ENCODE data around the gene RPL19.
A peak's percentile ranks its signal among the peaks of the same experiment; 100 is the strongest.

The RPL19 gene

DNA sequence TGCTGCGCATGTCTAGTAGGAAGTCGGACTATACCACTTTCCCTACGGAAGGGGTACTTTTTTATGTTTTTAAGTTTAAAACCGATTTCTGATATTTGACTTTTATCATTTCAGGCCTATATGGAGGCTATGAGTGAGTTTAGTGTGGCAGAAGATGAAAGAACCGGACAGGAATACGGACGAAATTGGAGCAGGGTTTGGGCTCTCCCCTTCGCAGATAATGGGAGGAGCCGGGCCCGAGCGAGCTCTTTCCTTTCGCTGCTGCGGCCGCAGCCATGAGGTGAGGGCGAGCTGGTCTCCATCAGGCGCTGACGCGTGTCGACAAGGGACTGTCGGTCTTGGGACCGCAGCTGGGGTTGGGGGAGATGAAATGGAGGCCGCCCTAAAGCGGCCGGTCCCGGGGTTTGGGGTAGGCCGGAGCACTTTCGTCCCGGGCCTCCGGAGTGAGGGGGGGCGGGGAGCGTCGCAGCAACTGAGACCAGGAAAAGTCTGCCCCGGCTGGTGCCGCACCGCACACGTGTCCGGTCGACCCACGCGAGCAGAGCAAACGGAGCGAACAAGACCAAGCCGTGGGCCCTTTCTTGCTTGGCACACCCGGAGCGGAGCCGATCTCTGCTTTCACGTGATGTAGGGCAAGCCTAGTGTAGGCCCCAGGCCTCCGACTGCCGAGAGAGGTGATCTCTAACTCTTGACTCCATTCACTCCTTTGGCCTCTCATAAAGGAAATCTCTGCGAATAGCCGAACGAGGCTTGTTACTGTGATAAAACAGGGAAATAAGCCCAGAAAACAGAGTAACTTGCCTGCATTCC is at the start of gene RPL19:
TSS of gene RPL19 (plus strand) at position 214 of the 810 bp plus-strand sequence. CDS start at position 276, 62 bp downstream.
- no peaks in the 10 kb centered on the region for H3K9me3 Mint-ChIP-seq
- no peaks in the 10 kb centered on the region for H3K27me3 Mint-ChIP-seq (ENCODE audit: low read depth)
- H3K36me3 Mint-ChIP-seq (ENCODE audit: low read depth) = peaks cover 45% of the 10 kb centered on the region
- peak within 1 kb of the TSS; percentile 86 for H3K4me3 Mint-ChIP-seq
- H3K27ac Mint-ChIP-seq = peak within 1 kb of the TSS; percentile 99
- H3K4me1 Mint-ChIP-seq (ENCODE audit: low read depth) = peaks cover 48% of the 10 kb centered on the region

DNA sequence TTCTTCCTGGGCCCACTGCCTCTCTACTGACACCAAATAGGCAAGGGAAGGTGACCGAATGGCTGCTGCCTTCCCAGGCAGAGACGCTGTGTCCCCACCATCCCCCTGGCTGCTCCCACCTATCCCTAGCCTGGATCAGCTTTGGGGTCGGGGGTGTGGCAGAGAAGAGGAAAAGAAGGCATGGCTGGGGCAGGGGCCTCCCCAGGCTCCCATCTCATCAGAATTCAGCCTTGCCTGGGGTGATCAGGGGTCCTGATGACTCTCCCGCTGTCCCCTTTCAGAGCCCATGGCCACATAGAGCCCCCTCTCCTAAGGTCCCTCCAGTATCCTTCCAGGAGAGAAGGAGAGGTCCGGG is 49.3 kb upstream of the RPL19 start:
- H3K36me3 Mint-ChIP-seq (ENCODE audit: low read depth) = peaks cover 5% of the 10 kb centered on the region
- H3K27me3 Mint-ChIP-seq (ENCODE audit: low read depth) = peaks cover 50% of the 10 kb centered on the region
- H3K9me3 Mint-ChIP-seq = no peaks in the 10 kb centered on the region
- H3K4me3 Mint-ChIP-seq = peak overlapping the region; percentile 32
- H3K4me1 Mint-ChIP-seq (ENCODE audit: low read depth) = peaks cover 23% of the 10 kb centered on the region
- H3K27ac Mint-ChIP-seq = no peak overlapping the region

DNA sequence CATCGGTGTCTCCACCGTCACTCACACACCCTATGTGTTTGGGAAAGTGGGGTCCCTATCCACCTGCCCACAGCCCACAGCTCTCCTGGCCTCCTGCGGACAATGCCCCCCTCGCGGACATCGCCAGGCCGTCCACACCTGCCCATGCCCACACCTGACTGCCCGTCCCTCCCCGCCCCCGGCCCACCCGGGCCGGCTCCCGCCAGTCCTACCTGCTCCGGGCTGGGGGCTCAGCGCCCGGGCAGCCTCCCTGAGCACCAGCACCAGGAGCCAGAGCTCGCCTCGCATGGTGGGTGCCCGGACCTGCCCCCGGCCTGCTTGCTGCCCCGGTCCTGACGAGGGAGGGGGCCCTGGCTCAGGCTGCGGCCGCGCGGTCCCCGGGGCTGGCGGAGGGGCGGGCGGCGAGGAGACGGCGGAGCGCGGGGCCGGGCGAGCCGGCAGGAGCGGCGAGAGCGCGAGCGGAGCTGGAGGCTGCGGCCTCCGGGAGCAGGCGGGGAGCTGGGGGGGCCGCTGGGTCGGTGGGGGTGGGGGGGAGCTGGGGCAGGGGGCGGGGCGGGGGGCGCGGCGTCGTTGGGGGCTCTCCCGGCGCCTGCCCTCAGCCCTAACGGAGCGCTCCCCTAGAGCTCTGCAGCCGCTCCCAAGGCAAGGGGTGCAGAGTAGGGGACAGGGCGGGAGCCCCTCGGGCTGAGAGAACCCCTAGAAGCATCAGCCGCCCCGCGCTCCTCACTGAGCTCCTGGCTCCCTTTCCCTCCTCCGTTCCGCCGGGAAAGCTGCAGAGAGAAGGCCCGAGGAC is 48.7 kb upstream of the RPL19 start, which contains the start of gene PLXDC1:
TSS of gene PLXDC1 (minus strand) at position 488 of the 793 bp plus-strand sequence. CDS start at position 288, 200 bp downstream.
- peaks cover 50% of the 10 kb centered on the region for H3K27me3 Mint-ChIP-seq (ENCODE audit: low read depth)

DNA sequence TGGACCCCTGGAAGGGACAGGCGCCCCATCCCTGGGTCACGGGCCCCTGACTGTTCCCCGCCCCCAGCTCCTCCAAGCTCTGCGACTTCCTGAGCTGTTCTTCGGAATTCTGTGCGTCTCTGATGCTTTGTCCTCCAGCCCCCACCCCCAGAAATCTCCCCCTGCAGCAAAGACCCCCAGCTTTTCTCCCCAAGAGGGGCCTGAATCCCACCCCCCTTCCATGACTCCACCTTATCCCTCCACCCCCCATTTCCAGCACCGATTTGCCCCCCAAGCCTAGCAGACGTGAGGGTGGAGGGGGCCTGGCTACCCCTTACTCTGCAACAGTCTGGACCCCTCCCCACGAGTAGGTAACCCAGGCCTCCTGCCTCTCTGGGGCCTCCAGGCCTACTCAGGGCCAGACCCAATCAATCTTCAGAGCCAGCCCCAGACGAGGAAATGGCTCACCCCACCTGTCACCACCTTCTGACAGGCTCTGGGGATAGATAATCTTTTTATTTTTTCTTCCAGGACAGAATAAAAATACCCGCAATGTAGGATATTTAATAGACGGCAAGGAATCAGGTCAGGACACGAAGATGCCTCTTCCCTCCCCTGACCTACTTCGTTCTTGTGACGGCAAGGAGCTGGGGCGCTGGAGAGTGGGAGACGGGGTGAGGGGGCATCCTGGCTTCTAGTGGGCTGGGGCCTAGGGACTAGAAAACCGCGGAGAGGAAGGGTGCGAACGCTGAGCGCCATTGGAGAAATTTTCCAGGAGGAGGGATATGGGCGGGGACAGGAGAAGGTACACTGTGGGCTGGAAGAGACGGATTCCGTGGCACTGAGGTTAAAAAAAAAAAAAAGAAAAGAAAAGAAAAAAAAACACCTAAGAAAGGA is 47.9 kb upstream of the RPL19 start:
- Mint-ChIP-seq H3K27me3 (ENCODE audit: low read depth) (peaks cover 50% of the 10 kb centered on the region), H3K27ac (peak overlapping the region; percentile 60), H3K4me3 (peak overlapping the region; percentile 99), H3K4me1 (ENCODE audit: low read depth) (peaks cover 23% of the 10 kb centered on the region), H3K9me3 (no peaks in the 10 kb centered on the region), H3K36me3 (ENCODE audit: low read depth) (peaks cover 5% of the 10 kb centered on the region)

More for the DNA sequence above, 48.7 kb upstream of the RPL19 start, which contains the start of gene PLXDC1:
- peaks cover 23% of the 10 kb centered on the region for H3K4me1 Mint-ChIP-seq (ENCODE audit: low read depth)
- peak within 1 kb of the TSS; percentile 99 for H3K4me3 Mint-ChIP-seq
- H3K36me3 Mint-ChIP-seq (ENCODE audit: low read depth) = peaks cover 5% of the 10 kb centered on the region
- no peaks in the 10 kb centered on the region for H3K9me3 Mint-ChIP-seq
- peak within 1 kb of the TSS; percentile 60 for H3K27ac Mint-ChIP-seq

DNA sequence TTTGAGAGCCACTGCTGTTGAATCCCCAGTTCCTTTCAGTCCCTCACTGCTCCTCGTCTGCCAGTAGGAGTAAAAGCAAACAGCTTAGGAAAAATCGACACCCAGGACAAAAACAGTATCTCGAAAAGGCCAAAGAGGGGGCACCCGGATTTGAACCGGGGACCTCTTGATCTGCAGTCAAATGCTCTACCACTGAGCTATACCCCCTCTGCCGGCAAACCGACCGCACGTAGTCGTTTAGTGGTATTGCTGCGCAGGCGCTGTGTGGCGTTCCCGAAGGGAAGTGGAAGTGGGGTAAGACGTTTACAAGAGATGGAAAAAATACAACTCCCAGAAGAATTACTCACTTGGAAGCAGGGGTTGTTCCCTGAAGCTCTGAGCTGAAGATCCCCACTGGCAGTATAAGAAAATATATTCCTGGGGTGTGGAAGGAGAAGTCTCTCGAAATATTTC is 46.5 kb upstream of the RPL19 start:
- H3K36me3 Mint-ChIP-seq (ENCODE audit: low read depth) = peaks cover 5% of the 10 kb centered on the region
- peak overlapping the region; percentile 99 for H3K4me3 Mint-ChIP-seq
- peak overlapping the region; percentile 96 for H3K27ac Mint-ChIP-seq
- H3K4me1 Mint-ChIP-seq (ENCODE audit: low read depth) = peaks cover 23% of the 10 kb centered on the region
- H3K9me3 Mint-ChIP-seq = no peaks in the 10 kb centered on the region
- H3K27me3 Mint-ChIP-seq (ENCODE audit: low read depth) = peaks cover 45% of the 10 kb centered on the region

DNA sequence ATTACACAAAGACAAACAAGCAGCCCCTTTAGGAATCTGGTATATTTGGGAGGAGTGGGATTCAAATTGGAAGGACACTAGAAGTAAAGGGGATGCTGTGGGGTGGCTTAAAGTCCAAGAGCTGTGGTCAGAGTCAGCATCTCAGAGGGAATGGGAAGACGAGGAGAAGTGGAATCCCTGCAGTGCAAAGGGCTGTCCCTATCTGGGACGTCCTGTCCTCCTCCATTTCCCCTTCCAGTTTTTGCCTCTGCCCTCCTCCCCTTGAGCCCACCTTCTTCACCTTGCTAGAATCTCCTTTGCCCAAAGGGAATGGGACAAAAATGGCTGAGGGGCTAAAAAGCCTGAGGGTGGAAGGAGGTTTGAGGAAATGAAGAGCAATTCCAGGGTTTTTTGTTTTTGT is 44.4 kb upstream of the RPL19 start:
- no peaks in the 10 kb centered on the region for H3K9me3 Mint-ChIP-seq
- H3K4me3 Mint-ChIP-seq = no peak overlapping the region
- no peak overlapping the region for H3K27ac Mint-ChIP-seq
- peaks cover 5% of the 10 kb centered on the region for H3K36me3 Mint-ChIP-seq (ENCODE audit: low read depth)
- peaks cover 23% of the 10 kb centered on the region for H3K4me1 Mint-ChIP-seq (ENCODE audit: low read depth)
- peaks cover 25% of the 10 kb centered on the region for H3K27me3 Mint-ChIP-seq (ENCODE audit: low read depth)

DNA sequence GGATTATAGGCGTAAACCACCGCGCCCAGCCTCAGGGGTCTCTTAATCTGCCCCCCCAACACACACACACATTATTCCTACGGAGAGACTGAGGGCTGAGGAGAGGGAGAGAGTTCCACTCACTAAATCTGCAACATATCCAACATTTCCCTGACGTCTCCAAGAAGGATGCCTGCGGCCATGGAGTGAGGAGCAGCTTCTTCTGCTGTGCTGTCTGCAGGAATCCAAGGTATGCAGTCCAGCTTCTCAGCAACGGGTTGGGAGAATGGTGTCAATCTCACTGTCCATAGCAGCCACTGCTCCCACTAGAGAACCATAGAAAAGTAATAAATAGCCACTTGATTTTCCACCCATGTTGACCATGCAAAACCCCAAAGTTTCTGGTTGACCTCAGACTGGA is 43.6 kb upstream of the RPL19 start:
- H3K4me3 Mint-ChIP-seq = no peak overlapping the region

DNA sequence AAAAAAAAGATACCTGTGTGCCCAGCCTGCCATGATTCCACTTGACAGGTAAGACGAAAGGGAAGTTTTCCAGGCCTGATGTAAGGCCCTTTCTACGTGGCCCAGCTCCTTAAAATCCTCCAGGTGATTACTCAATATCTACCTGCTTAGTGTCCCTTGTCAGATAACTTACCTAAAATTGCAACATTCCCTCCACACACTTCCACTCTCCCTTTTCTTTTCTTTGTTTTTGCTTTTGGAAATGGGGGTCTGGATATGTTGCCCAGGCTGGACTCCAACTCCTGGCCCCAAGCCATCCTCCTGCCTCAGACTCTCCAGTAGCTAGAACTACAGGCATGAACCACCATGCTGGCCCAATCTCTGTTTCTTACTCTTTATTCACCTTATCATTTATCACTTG is 41.5 kb upstream of the RPL19 start:
- Mint-ChIP-seq H3K4me3 (no peak overlapping the region), H3K9me3 (no peaks in the 10 kb centered on the region), H3K4me1 (ENCODE audit: low read depth) (peaks cover 7% of the 10 kb centered on the region), H3K27ac (no peak overlapping the region), H3K27me3 (ENCODE audit: low read depth) (peaks cover 15% of the 10 kb centered on the region), H3K36me3 (ENCODE audit: low read depth) (peaks cover 4% of the 10 kb centered on the region)

More for the DNA sequence above, 43.6 kb upstream of the RPL19 start:
- H3K36me3 Mint-ChIP-seq (ENCODE audit: low read depth) = peaks cover 5% of the 10 kb centered on the region
- no peak overlapping the region for H3K27ac Mint-ChIP-seq
- peaks cover 23% of the 10 kb centered on the region for H3K4me1 Mint-ChIP-seq (ENCODE audit: low read depth)
- peaks cover 21% of the 10 kb centered on the region for H3K27me3 Mint-ChIP-seq (ENCODE audit: low read depth)
- H3K9me3 Mint-ChIP-seq = no peaks in the 10 kb centered on the region

DNA sequence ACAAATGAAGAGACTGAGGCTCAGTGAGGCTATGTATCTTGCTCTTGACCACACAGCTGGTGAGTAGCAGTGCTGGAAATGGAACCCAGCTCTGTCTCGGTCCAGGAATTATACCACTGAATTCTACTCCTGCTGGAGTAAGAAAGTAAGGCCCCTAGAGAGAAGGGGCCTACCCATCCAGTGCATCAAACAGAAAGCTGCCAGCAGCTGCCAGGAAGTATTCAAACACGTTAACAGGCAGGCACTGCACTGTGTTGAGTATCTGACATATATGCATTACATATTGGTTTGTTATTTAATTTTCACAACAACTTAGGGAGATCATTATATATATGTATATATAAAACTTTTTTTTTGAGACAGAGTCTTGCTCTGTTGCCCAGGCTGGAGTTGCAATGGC is 38.1 kb upstream of the RPL19 start:
- Mint-ChIP-seq H3K36me3 (ENCODE audit: low read depth) (no peaks in the 10 kb centered on the region), H3K27me3 (ENCODE audit: low read depth) (peaks cover 31% of the 10 kb centered on the region), H3K4me1 (ENCODE audit: low read depth) (peaks cover 18% of the 10 kb centered on the region), H3K4me3 (no peak overlapping the region), H3K9me3 (no peaks in the 10 kb centered on the region), H3K27ac (no peak overlapping the region)

DNA sequence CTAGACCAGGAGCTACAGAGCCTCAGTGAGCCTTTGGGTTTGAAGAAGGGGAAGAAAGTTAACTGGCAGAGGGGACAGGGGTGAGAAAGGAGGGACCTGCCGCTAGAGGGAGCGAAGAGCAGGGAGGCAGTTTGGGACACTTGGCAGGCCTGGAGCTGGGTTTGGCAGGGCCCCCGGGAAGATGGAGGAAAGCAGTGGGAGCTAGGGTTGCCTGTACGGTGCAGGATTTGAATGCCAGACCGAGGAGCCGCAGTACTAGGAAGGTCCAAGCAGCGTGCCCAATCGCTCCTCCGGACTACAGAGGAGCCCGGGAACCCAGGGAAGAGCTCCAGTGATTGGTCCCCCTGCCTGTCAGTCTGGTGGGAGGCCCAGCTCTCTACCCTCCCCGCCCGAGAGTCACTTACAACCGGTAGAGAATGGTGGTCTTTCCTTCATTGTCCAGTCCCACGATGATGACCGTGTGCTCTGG is 35.4 kb upstream of the RPL19 start:
- Mint-ChIP-seq H3K27me3 (ENCODE audit: low read depth) (peaks cover 44% of the 10 kb centered on the region), H3K36me3 (ENCODE audit: low read depth) (no peaks in the 10 kb centered on the region), H3K4me1 (ENCODE audit: low read depth) (peaks cover 36% of the 10 kb centered on the region), H3K4me3 (peak overlapping the region; percentile 89), H3K27ac (no peak overlapping the region), H3K9me3 (no peaks in the 10 kb centered on the region)

DNA sequence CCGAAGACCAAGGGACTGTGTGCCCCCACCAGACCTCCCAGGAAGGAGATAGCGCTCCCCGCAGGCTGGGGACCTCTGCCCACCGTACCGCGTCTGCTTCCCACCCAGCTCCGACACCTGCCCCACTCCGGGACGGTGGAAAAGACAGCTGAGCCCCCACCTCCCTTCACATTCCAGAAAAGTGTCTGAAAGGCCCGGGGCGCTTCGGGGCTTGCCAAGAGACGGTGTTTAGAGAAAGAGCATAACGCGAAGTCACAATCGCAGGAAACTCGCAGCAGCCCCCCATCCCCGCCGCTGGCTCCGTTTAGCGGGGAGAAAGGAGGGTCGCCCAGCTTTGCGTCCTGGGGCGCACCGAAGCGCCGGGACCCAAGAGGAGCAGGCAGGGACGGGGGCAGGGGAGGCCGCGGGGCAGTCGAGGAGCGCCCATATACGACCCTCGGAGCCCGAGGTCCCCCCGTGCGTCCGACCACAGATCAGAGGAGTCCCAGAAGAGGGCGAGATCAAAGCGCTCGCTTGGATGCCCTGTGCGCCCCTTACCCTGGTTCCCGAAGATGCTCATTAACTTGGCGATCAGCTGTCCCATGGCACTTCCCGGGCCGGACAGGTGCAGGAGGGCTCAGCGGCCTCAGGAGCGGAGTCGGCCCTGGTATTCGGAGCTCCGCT is 34.8 kb upstream of the RPL19 start:
- Mint-ChIP-seq H3K27me3 (ENCODE audit: low read depth) (peaks cover 50% of the 10 kb centered on the region), H3K27ac (no peak overlapping the region), H3K36me3 (ENCODE audit: low read depth) (no peaks in the 10 kb centered on the region), H3K4me1 (ENCODE audit: low read depth) (peaks cover 36% of the 10 kb centered on the region), H3K4me3 (peak overlapping the region; percentile 89), H3K9me3 (no peaks in the 10 kb centered on the region)

DNA sequence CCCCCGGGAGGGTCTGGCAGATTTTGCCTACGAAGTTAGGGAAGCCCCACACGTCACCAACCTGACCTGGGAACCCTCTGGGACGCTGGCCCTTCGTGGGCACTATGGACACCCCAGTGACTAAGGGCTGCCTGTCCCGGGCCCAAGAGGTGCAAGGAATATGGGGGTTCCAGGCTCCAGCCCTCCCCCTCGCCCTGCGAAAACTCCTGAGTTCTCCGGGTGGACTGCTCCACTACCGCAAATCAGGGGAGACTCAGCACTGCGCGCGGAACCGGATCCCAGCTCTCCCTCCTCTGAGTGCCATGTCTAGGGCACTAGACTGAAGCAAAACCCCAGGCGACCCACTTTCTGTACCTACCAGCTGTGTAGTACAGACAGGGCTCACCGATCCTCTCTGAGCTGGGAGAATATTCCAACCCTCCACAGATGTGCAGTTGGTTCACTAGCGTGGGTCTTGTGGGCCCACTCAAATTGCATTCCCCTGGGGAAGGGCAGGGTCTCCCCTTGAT is 34.2 kb upstream of the RPL19 start, which contains the start of gene ARL5C:
TSS of gene ARL5C (minus strand) at position 321 of the 509 bp plus-strand sequence. CDS start 401 bp downstream, outside the sequence.
- H3K4me3 Mint-ChIP-seq = peak within 1 kb of the TSS; percentile 89
- H3K9me3 Mint-ChIP-seq = no peaks in the 10 kb centered on the region
- H3K36me3 Mint-ChIP-seq (ENCODE audit: low read depth) = no peaks in the 10 kb centered on the region
- H3K27me3 Mint-ChIP-seq (ENCODE audit: low read depth) = peaks cover 54% of the 10 kb centered on the region
- no peak within 1 kb of the TSS for H3K27ac Mint-ChIP-seq
- H3K4me1 Mint-ChIP-seq (ENCODE audit: low read depth) = peaks cover 36% of the 10 kb centered on the region
